B cell (primary cell): ENCODE data around the gene GLRX2.

ENCODE experiments used
- CTCF ChIP-seq: fragments of 200-600 bp; IDR thresholded peaks from one replicate; pipeline ENCODE4 v1.8.0; 2022; ENCODE audit warnings: antibody characterized with exemption, mild to moderate bottlenecking
- EZH2 ChIP-seq: IDR thresholded peaks from 2 replicates; pipeline ENCODE4 v1.6.1; 2012; ENCODE audit warnings: borderline replicate concordance, low read depth, mild to moderate bottlenecking, moderate library complexity, low read length; ENCODE audit not compliant: insufficient read depth, poor library complexity, severe bottlenecking

GRCh38 chr1:193105821-193106177 is 585 bp upstream of the GLRX2 start:
- TF ChIP-seq CTCF (no peak), EZH2 (no peak)
